Measurements from ENCODE around the gene METTL22. TPM values are rescaled to one million over a fixed set of nuclear protein-coding genes. Genes with fewer than 3 reads are reported as not detected.

The METTL22 gene
- total and polyA plus RNA-seq, 12 donors, result 8.4 to 67.1 (median 25.3) TPM

DNA sequence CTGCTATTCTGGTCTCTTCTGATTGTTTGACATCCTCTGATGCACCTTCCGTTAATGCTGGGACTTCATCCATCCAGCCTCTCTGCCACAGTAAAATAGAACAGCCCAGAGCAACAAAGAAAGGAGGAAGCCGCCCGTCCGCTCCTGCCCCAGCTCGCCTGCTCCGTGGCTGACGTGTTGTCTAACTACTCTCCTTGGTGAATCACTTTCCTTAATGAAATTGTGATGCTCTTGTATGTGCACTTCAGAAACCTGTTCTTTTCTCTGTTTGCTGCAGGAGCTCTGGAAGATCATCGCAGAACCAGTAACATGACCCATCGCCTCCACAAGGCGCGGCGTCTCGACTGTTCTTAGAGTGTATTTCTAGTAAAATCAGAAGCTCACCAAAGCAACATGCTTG lies 24.3 kb downstream of the METTL22 start:
- Histone ChIP-seq H3K27me3 (no peaks in the 10 kb centered on the region), H3K4me1 (replicated peaks in 1 of 2) (no peaks in the 10 kb centered on the region), H3K27ac (no peak overlapping the region), H3K4me3 (no peak overlapping the region), H3K36me3 (replicated peaks in 1 of 2) (peaks cover 0 to 68% of the 10 kb centered on the region in 2 donors), H3K9me3 (replicated peaks in 1 of 3) (no peaks in the 10 kb centered on the region)
- TF ChIP-seq CTCF (IDR thresholded peaks at IDR 0.05) (no peak), POLR2A (IDR thresholded peaks at IDR 0.05) (no peak)
- WGBS, 4 donors, result 89 to 97% (median 93%) methylated on average over 13 of the region's 13 CpGs
- intact Hi-C loops (cut with DNase I), result no loop called here
- DNase-seq, result no peak

GRCh38 chr16:8646326-8647053 lies 25.0 kb downstream of the METTL22 start:
- Histone ChIP-seq H3K27me3 (no peaks in the 10 kb centered on the region), H3K9me3 (replicated peaks in 1 of 3) (no peaks in the 10 kb centered on the region), H3K36me3 (replicated peaks in 1 of 2) (peaks cover 0 to 62% of the 10 kb centered on the region in 2 donors), H3K4me1 (replicated peaks in 1 of 2) (no peaks in the 10 kb centered on the region), H3K4me3 (no peak overlapping the region), H3K27ac (no peak overlapping the region)
- intact Hi-C loops (cut with DNase I), result no loop called here
- TF ChIP-seq CTCF (IDR thresholded peaks at IDR 0.05), result no peak
- TF ChIP-seq POLR2A (IDR thresholded peaks at IDR 0.05), result no peak
- WGBS, 4 donors, result 71 to 82% (median 76%) methylated on average over 13 of the region's 13 CpGs
- no peak for DNase-seq

- no peaks in the 10 kb centered on the region for H3K27me3 ChIP-seq
- H3K9me3 ChIP-seq (replicated peaks in 1 of 3), result no peaks in the 10 kb centered on the region
- intact Hi-C loops (cut with DNase I), result no loop called here
- no peak for TF ChIP-seq POLR2A (IDR thresholded peaks at IDR 0.05)
- TF ChIP-seq CTCF (IDR thresholded peaks at IDR 0.05), result no peak
- no peak for DNase-seq
- H3K4me3 ChIP-seq, result no peak overlapping the region
- WGBS, 4 donors, result 63 to 86% (median 75%) methylated on average over 3 to 9 of the region's 9 CpGs
- H3K27ac ChIP-seq, result no peak overlapping the region
- no peaks in the 10 kb centered on the region for H3K4me1 ChIP-seq (replicated peaks in 1 of 2)
- peaks cover 0 to 49% of the 10 kb centered on the region in 2 donors for H3K36me3 ChIP-seq (replicated peaks in 1 of 2)
Measured at GRCh38 chr16:8647721-8648318, 26.3 kb downstream of the METTL22 start.

DNA sequence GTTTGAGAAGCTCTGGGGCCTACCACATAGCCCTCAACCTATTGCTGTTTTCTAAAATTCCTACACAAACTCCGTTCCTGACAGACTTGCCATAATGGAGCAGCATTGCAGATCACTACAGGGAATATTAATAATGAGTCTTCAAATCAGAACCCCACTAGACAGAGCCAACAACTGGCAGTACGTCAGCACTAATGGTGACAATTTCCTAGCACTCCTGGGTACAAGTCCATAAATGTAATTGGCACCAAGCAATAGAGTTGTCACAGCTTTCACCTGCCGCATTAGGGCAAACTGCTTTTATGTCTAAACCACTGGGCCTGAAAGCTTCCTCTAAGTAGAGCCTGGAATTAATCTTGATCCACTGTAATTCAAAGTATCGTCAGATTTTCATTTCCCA lies 27.4 kb downstream of the METTL22 start:
- Histone ChIP-seq H3K36me3 (replicated peaks in 1 of 2) (peaks cover 0 to 39% of the 10 kb centered on the region in 2 donors), H3K9me3 (replicated peaks in 1 of 3) (no peaks in the 10 kb centered on the region), H3K4me3 (no peak overlapping the region), H3K27ac (no peak overlapping the region), H3K4me1 (replicated peaks in 1 of 2) (no peaks in the 10 kb centered on the region), H3K27me3 (no peaks in the 10 kb centered on the region)
- WGBS, 4 donors, result 82 to 97% (median 92%) methylated on average over 4 of the region's 4 CpGs
- TF ChIP-seq CTCF (IDR thresholded peaks at IDR 0.05) (no peak), POLR2A (IDR thresholded peaks at IDR 0.05) (no peak)
- DNase-seq, result no peak
- intact Hi-C loops (cut with DNase I), result no loop called here

Data from adrenal gland (tissue), 12 donors.